Fibroblast of skin of left quadriceps (primary cell): ENCODE data around the gene PPP1R13L.
"Not testable (repeated sequence)": the region's sequence is repeated elsewhere in the genome, so short reads cannot be mapped to it uniquely, and the experiment has no call there.

ENCODE experiments used
- DNase-seq, 2 experiments: peaks; one replicate each; pipeline ENCODE4 v3.0.0-alpha.2; 2013; ENCODE audit warnings: low read depth in 2 of 2

PPP1R13L gene

DNA sequence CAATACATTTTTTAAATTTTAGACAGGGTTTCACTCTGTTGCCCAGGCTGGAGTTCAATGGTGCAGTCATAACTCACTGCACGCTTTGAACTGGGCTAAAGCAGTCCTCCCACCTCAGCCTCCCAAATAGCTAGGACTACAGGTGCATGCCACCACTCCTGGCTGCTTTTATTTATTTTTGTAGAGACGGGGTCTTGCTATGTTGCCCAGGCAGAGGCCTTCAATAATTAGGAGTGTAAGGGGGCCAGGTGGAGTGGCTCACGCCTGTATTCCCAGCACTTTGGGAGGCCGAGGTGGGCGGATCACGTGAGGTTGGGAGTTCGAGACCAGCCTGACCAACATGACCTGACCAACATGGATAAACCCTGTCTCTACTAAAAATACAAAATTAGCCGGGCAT, 27.7 kb upstream of the PPP1R13L start:
- not testable (repeated sequence) for DNase-seq

DNA sequence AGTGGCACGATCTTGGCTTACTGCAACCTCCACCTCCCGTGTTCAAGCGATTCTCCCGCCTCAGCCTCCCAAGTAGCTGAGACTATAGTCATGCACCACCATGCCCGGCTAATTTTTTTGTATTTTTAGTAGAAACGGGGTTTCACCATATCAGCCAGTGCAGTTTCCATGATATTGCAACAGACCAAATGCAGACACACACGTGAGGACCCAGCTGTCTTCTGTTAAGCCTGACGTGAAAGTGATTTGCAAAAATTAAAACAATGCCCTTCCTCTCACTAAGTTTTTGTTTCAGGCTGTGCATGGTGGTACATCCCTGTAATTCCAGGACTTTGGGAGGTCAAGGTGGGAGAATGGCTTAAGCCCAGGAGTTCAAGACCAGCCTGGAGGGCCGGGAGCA, 26.1 kb upstream of the PPP1R13L start:
- peak in 1 of 2 experiments; percentile 54 for DNase-seq

DNA sequence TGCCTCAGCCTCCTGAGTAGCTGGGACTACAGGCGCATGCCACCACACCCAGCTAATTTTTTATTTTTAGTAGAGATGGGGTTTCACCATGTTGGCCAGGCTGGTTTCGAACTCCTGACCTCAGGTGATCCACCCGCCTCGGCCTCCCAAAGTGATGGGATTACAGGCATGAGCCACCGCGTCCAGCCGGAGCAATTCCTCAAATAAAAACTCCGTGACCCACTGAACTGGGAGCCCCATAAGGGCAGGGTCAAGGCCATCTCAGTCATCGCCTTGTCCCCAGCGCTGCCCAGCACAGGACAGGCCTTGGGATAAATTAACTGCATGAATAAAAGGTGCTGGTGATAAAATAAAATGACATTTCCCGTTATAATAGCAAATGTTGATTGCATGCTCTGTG, 25.0 kb upstream of the PPP1R13L start:
- DNase-seq, result not testable (repeated sequence)

DNA sequence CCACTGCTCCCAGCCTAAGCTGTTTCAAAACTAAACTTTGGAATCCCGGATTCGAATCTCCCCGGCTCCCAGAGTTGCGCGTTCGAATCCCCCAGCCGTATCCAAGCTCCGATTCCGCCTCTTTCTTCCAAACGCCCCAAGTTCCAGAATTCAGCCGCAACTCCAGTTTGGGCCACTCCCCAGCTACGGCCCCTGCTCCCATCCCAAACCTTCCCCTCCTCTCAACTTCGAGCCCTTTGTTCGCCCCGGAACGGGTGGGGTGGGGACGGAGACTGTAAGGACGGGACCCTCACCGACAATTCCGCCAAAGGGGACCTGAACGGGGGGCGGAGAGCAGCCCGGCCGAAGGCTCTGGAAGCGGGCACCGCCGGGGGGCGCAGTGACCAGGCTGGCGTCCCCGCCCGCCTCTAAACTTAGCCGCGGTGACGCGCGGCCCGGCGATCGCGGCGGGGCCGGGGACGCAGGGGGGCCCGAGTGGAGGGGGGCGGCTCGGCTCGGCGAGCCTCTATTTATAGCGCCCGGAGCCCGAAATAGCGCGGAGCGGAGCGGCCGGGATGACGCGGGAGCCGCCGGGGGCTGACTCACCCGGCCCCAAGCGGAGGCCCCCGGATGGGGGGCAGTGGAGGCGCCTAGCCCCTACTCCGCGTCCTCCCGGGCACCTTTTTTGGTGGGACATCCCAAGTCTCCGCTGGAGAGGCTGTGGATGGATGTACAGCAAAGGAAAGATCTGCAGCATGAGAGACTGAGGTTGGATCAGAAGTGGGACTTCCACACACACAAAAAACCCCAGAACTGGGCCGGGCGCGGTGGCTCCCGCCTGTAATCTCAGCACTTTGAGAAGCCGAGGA, 23.7 kb upstream of the PPP1R13L start:
- no peak for DNase-seq

DNA sequence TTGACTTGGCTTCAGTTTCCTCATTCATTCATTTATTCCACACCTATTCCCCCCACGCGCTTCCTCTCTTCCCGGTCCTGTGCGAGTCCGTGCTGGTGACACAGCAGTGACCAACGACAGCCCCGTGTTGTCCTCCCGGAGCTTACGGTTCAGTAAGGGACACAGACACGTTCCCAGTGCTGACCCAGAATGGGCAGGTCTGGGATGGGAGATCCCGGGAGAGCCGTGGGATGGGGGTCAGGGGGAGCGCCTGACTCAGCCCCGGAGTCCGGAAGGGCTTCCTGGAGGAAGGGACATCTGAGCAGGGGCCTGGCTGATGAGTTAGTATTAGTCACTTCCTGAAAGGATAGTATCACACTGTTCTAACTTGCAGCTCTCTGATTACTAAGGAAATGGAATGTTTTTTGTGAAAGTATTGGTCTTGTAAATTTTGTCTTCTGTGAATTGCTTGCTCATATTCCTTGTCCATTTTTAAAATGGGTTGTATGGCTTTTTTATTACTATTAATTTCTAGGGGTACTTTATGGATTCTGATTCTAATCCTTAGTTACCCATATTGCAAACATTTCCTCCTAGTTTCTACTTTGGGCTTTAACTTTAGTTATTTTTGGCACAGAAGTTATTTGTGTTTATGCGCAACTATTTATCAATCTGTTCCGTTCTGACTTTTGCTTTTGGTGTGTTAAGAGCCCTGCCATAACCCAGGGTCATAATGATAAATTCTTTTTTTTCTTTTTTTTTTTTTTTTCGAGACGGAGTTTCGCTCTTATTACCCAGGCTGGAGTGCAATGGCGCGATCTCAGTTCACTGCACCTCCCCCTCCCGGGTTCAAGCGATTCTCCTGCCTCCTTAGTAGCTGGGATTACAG, 19.6 kb upstream of the PPP1R13L start:
- DNase-seq, result peak in 1 of 2 experiments; percentile 77

DNA sequence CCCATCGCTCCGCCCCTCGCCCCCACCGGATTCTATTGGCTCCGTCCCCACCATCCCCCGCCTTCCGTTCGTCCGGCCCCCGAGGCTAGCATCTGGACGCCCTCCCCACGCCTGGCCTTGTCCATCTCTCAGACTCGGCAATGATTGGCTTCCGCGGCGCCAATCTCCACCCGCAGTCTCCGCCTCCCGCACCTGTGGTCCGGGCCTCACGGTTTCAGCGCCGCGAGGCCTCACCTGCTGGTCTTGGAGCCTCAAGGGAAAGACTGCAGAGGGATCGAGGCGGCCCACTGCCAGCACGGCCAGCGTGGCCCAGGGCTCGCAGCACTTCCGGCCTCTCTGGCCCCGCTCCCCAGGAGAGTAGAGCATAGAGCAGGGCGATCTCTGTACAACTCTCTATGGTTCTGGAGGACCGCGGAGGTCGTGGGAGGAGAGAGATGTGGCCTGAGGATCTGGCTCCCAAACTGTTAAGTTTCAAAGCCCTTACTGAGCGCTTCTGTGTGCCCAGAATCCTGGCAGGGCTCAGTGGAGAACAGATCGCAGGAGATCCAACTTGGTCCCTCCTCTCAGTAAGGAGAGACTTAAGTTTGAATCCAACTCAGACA, 18.8 kb upstream of the PPP1R13L start, which contains the start of gene ERCC1:
Gene ERCC1, minus strand, starts transcription at position 329 of the 602 bp plus-strand sequence. CDS start 543 bp downstream, outside the sequence.
- peak; percentile 83 to 85 for DNase-seq

DNA sequence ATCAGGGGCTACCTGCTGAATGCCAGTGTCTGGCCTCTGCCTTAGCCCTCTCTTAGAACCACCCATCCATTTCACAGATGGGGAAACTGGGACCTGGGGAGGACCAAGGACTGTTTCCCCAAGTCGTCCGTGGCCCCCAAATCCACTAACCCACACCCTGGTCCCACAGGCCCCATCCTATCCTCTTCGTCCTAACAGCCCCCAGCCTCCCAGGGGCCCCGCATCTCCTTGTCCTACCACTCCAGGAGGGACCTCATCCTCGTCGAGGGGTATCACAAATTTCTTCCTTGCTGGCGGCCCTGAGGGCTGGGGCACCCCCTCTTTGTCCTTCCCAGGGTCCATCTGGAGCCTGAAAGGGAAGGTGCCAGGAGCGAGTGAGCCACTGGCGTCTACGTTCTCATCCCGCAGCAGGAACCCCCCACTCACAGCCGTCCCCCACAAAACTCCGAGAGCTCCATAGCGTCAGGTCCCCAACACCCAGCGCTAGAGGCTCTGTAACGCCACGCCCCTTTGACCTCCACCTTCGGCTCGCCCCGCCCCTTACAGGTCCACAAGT, 18.2 kb upstream of the PPP1R13L start:
- DNase-seq, result no peak

DNA sequence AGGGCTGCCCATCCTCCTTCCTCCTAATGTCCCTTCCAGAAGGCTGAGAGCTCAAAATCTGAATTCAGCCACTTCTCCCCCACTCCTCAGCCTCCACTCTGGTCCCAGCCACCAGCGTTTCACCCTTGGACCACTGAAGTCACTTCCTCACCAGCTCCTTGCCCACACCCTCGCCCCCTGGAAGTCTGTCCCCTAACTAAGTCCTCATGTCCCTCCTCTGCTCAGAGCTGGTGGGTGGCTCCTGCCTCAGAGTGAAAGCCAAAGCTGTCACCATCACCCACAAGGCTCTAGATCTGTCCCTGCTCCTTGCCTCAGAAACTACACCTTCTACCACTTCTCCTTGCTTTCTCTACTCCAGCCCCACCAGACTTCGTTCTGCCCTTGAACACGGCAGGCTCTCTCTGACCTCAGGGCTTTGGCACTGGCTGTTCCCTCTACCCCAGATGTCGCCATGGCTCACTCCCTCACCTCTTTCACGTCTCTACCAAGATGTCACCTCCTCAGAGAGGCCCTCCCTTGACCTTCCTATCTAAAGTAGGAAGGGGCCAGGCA, 17.2 kb upstream of the PPP1R13L start:
- no peak for DNase-seq

DNA sequence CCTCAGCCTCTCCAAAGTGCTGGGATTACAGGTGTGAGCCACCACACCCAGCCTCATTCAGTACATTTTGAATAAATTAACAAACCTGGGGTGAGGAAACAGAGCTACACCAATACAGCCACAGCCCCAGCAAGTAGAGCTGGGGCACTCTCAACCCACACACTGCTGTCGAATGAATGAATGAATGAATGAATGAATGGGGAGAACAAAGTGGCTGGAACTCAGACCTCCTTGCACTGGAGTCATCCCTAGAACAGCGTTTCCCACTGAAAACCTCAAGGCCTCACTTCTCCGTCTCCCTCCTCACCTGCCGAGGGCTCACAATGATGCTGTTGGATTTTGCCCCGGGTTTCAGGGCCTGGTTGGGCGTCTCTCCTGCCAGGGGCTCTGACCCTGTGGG, 16.0 kb upstream of the PPP1R13L start:
- DNase-seq, result no peak

DNA sequence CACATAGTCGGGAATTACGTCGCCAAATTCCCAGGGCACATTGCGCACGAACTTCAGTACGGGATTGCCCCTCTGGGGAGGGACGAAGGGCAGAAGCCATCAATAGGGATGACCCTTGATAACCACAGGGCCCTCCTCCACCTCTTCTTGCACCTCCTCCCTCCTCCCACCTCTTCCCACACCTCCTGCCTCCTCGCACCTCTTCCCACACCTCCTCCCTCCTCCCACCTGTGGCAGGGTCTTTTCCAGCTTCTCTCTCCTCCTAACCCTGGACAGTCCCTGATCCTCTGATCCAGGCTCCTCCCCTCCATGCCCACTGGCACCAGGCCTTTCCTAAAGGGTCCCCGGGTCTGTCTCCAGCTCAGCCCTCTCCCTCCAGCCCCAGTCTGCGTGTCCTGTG, 15.5 kb upstream of the PPP1R13L start:
- DNase-seq, result no peak

DNA sequence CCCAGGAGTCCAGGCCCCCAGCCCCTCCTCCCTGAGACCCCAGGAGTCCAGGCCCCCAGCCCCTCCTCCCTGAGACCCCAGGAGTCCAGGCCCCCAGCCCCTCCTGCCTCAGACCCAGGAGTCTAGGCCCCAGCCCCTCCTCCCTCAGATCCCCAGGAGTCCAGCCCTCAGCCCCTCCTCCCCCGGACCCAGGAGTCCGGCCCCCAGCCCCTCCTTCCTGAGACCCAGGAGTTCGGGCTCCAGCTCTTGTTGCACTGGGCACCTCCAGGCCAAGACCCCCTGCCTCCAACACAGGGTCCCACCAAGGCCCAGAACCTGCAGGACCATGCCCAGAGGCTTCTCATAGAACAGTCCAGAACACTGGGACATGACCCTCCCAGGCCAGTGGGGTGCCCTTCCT, 15.0 kb upstream of the PPP1R13L start:
- DNase-seq, result no peak

DNA sequence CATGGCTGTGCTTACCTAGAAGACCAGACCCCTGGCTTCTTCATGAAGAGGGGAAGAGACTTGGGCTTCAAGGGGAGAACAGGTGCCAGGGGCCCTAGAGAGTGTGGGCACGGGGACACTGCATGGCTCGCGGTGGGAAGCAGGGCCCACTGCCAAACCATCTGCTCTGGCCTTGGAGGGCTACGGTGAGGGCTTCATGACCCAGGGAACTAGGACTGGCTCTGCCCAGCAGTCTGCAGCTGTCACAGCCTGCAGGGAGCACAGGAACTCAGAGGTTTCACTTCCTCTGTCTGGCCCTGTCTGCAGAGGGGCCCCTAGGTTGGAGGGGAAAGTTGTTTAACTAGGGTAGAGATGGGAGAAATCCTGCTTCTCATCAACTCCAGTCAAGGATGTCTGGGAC, 14.5 kb upstream of the PPP1R13L start:
- no peak for DNase-seq

DNA sequence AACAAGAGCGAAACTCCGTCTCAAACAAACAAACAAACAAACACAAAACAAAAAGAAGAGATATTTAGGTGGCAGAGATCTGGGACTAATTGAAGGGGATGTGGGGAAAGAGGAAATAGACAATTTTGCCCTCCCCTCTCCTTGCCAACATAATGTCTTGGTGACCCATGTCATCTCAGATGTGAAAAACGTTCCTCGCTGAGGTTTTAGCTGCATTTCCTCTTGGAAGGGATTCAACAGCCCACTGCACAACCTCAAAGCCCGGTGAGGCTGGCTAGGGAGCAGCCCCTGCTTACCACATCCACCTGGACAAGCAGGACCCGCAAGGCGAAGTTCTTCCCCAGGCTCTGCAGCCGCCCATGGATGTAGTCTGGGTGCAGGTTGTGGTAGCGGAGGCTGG, 13.9 kb upstream of the PPP1R13L start:
- no peak for DNase-seq

DNA sequence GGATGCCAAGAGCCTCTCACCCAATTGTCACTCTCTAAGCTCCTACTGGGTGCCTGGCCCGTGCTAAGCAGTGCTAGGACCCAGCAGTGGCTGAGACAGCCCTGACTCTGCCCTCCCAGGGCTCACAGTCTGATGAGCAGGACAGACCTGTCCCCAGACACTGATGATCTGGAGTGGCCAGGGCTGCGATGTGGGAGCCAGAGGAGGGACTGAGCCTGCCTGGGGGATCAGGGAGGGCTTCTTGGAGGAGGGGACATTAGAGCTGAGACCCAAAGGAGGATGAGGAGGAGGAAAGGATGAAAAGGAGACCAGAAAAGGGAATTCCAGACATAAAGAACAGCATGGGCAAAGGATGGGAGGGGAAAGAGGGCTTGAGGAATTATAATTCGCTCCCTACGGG, 12.3 kb upstream of the PPP1R13L start:
- DNase-seq, result no peak

DNA sequence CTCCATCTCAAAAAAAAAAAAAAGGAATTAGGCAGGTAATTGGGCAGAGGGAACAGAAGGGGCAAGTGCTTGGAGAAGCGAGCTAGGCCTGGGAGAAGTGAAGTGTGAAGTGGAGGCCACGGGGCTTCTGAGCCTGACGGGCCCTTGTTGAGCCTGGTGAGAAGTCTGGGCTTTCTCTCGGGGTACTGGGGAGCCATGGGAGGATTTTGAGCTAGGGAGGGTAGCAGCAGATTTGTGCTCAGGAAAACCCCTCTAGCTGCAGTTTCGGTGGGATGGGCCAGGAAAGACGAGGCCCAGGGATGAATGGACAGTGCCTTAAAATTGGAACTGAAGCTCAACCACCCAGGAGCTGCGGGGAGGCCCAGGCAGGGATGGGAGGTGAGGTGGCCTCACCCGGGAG, 9.6 kb upstream of the PPP1R13L start:
- no peak for DNase-seq

DNA sequence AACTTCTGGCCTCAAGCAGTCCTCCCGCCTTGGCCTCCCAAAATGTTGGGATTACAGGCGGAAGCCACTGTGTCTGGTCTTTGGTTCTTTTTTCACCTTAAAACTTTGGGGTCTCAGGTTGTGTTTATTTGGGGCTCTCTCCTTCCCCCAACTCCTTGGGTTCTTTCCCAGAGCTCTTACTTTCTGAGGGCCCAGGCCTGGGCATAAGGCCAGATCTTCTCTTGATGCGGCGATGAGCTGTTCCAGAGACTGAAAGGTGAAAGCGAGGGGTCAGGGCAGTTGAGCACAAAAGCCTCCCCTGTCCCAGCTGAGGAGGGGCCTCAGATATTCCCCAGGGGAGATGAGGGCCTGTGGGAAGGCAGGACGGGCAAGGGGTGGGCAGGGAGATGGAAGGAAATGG, 8.6 kb upstream of the PPP1R13L start:
- DNase-seq, result no peak

DNA sequence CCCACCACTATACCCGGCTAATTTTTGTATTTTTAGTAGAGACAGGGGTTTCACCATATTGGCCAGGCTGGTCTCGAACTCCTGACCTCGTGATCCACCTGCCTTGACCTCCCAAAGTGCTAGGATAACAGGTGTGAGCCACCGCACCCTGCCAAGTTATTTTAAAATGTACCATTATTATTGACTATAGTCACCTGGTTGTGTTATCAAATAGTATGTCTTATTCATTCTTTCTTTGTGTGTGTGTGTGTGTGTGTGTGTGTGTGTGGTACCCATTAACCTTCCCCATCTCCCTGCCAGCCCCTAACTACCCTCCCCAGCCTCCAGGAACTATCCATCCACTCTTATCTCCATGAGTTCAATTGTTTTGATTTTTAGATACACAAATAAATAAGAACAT, 5.5 kb upstream of the PPP1R13L start:
- DNase-seq, result not testable (repeated sequence)

DNA sequence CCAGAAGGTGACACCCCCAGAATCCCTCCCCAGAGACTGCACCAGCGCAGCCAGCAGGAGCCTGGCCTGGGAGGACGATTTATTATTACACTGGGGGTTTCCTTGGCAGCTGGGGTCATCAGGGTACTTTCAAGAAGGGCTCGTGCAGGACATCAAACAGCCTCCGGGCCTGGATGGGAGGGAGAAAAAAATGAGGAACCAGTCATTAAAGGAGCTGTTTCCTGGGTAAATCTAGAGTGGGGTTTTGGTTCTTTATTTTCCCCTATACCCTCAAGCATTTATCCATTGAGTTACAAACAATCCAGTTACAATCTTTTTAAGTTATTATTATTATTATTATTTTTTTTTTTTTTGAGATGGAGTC, 4.7 kb upstream of the PPP1R13L start:
- DNase-seq, result no peak

DNA sequence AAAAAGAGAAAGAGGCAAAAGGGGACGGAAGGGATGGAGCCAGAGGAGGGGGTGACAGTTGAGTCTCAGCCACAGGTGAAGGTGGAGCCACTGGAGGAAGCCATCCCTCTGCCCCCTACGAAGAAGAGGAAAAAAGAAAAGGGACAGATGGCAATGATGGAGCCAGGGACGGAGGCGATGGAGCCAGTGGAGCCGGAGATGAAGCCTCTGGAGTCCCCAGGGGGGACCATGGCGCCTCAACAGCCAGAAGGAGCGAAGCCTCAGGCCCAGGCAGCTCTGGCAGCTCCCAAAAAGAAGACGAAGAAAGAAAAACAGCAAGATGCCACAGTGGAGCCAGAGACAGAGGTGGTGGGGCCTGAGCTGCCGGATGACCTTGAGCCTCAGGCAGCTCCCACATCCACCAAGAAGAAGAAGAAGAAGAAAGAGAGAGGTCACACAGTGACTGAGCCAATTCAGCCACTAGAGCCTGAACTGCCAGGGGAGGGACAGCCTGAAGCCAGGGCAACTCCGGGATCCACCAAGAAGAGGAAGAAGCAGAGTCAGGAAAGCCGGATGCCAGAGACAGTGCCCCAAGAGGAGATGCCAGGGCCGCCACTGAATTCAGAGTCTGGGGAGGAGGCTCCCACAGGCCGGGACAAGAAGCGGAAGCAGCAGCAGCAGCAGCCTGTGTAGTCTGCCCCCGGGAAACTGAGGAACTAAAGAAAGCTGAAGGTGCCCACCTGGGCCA, 4.1 kb upstream of the PPP1R13L start:
- DNase-seq, result no peak

DNA sequence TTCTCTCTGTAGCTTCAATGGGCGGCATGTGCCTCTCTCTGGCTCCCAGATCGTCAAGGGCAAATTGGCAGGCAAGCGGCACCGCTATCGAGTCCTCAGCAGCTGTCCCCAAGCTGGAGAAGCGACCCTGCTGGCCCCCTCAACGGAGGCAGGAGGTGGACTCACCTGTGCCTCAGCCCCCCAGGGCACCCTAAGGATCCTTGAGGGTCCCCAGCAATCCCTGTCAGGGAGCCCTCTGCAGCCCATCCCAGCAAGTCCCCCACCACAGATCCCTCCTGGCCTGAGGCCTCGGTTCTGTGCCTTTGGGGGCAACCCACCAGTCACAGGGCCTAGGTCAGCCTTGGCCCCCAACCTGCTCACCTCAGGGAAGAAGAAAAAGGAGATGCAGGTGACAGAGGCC, 3.3 kb upstream of the PPP1R13L start:
- DNase-seq, result no peak

DNA sequence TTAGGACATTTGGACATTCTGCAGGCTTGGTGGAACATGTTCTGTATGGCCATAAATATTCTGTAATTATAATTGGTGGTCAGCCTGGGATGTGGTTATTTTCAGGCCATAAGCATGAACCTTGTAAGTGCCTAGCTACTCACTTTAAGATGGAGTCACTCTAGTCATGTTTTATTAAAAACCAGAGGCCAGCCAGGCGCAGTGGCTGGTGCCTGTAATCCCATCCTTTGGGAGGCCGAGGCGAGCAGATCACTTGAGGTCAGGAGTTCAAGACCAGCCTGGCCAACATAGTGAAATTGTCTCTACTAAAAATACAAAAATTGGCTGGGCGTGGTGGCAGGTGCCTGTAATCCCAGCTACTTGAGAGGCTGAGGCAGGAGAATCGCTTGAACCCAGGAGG, 2.7 kb upstream of the PPP1R13L start:
- DNase-seq, result not testable (repeated sequence)
